Measurements from ENCODE around the gene AHCYL2. TPM values are rescaled to one million over a fixed set of nuclear protein-coding genes. Genes with fewer than 3 reads are reported as not detected.

The AHCYL2 gene
- total RNA-seq, 4 donors from 2014 or later: 8.7 to 17.3 (median 14.2) TPM

- WGBS, 2 donors (ENCODE audit: low coverage in 1 of 2): 95% methylated on average over 2 of the region's 2 CpGs; no CpG with 5 or more reads in 1 of the 2 donors
- Histone ChIP-seq H3K9me3 (peaks cover 0 to 12% (median 0%) of the 10 kb centered on the region in 3 donors), H3K4me3 (no peak overlapping the region), H3K27ac (no peak overlapping the region), H3K27me3 (no peaks in the 10 kb centered on the region), H3K36me3 (peaks cover 0 to 17% of the 10 kb centered on the region in 2 donors), H3K4me1 (no peaks in the 10 kb centered on the region)
- TF ChIP-seq POLR2AphosphoS5 (IDR thresholded peaks at IDR 0.05) (no peak), CTCF (IDR thresholded peaks at IDR 0.05) (no peak), POLR2A (IDR thresholded peaks at IDR 0.05) (no peak), EP300 (IDR thresholded peaks at IDR 0.05) (no peak)
- ATAC-seq: no peak
These were observed 227.9 kb downstream of the AHCYL2 start for GRCh38 chr7:129452589-129453231.

- TF ChIP-seq CTCF (IDR thresholded peaks at IDR 0.05): no peak
- TF ChIP-seq POLR2AphosphoS5 (IDR thresholded peaks at IDR 0.05): no peak
- no peak for TF ChIP-seq EP300 (IDR thresholded peaks at IDR 0.05)
- no peak for TF ChIP-seq POLR2A (IDR thresholded peaks at IDR 0.05)
- WGBS, 2 donors (ENCODE audit: low coverage in 1 of 2): 100% methylated on average over 1 of the region's 1 CpG; no CpG with 5 or more reads in 1 of the 2 donors
- no peaks in the 10 kb centered on the region for H3K4me1 ChIP-seq
- no peak overlapping the region for H3K27ac ChIP-seq
- H3K27me3 ChIP-seq: no peaks in the 10 kb centered on the region
- H3K9me3 ChIP-seq: peaks cover 0 to 5% (median 0%) of the 10 kb centered on the region in 3 donors
- H3K36me3 ChIP-seq: peaks cover 0 to 27% of the 10 kb centered on the region in 2 donors
- H3K4me3 ChIP-seq: no peak overlapping the region
- no peak for ATAC-seq
These were observed 228.8 kb downstream of the AHCYL2 start for GRCh38 chr7:129453510-129454248.

- Histone ChIP-seq H3K4me3 (no peak overlapping the region), H3K4me1 (no peaks in the 10 kb centered on the region), H3K36me3 (peaks cover 0 to 29% of the 10 kb centered on the region in 2 donors), H3K27ac (no peak overlapping the region), H3K27me3 (no peaks in the 10 kb centered on the region), H3K9me3 (no peaks in the 10 kb centered on the region)
- no peak for TF ChIP-seq EP300 (IDR thresholded peaks at IDR 0.05)
- no peak for TF ChIP-seq POLR2AphosphoS5 (IDR thresholded peaks at IDR 0.05)
- TF ChIP-seq CTCF (IDR thresholded peaks at IDR 0.05): no peak
- TF ChIP-seq POLR2A (IDR thresholded peaks at IDR 0.05): no peak
- WGBS, 2 donors (ENCODE audit: low coverage in 1 of 2): 87% methylated on average over 4 of the region's 4 CpGs; no CpG with 5 or more reads in 1 of the 2 donors
- no peak for ATAC-seq
These were observed 229.4 kb downstream of the AHCYL2 start for GRCh38 chr7:129454249-129454551.

GRCh38 chr7:129456421-129456820 lies 231.6 kb downstream of the AHCYL2 start:
- no peak overlapping the region for H3K4me3 ChIP-seq
- no peaks in the 10 kb centered on the region for H3K27me3 ChIP-seq
- H3K4me1 ChIP-seq: no peaks in the 10 kb centered on the region
- ATAC-seq: no peak
- 80 to 86% methylated on average over 2 to 4 of the region's 10 CpGs for WGBS, 2 donors (ENCODE audit: low coverage in 1 of 2)
- TF ChIP-seq POLR2AphosphoS5 (IDR thresholded peaks at IDR 0.05) (no peak), POLR2A (IDR thresholded peaks at IDR 0.05) (no peak), EP300 (IDR thresholded peaks at IDR 0.05) (no peak), CTCF (IDR thresholded peaks at IDR 0.05) (no peak)
- no peak overlapping the region for H3K27ac ChIP-seq
- H3K36me3 ChIP-seq: peaks cover 0 to 38% of the 10 kb centered on the region in 2 donors
- H3K9me3 ChIP-seq: no peaks in the 10 kb centered on the region

- ATAC-seq: no peak
- no peak overlapping the region for H3K27ac ChIP-seq
- no peaks in the 10 kb centered on the region for H3K4me1 ChIP-seq
- TF ChIP-seq CTCF (IDR thresholded peaks at IDR 0.05) (no peak), POLR2A (IDR thresholded peaks at IDR 0.05) (no peak), POLR2AphosphoS5 (IDR thresholded peaks at IDR 0.05) (no peak), EP300 (IDR thresholded peaks at IDR 0.05) (no peak)
- no peaks in the 10 kb centered on the region for H3K9me3 ChIP-seq
- no peak overlapping the region for H3K4me3 ChIP-seq
- WGBS, 2 donors (ENCODE audit: low coverage in 1 of 2): 88 to 89% methylated on average over 3 of the region's 3 CpGs
- no peaks in the 10 kb centered on the region for H3K27me3 ChIP-seq
- H3K36me3 ChIP-seq: peaks cover 0 to 38% of the 10 kb centered on the region in 2 donors
These were observed 232.3 kb downstream of the AHCYL2 start for GRCh38 chr7:129457101-129457500.

All from gastroesophageal sphincter (tissue), 4 donors.